Natural killer cell treated with Interleukin-12 subunit alpha and Interleukin-12 subunit beta and Interleukin-15 and Interleukin-18, amount 100 ng/mL, for 72 hours (primary cell): ENCODE data around the gene DHRS2. TPM values are rescaled to one million over a fixed set of nuclear protein-coding genes. Genes with fewer than 3 reads are reported as not detected.
A peak's percentile ranks its signal among the peaks of the same experiment; 100 is the strongest.

Experiments
- ATAC-seq, 2 donors: fragments of 150-1000 bp; cut with Tn5 transposase in 1 of 2; sonication (Bioruptor Pico), chemical (Tn5 transposase) in 1 of 2; 2 replicates each; pipeline ENCODE4 v1.10.0; 2021
- DNase-seq: peaks from one replicate; pipeline ENCODE4 v3.0.0; 2022; ENCODE audit warnings: low spot score
- H3K27ac Mint-ChIP-seq, 2 donors: 1 replicate in 1 of 2; 2 replicates in 1 of 2; pipeline ENCODE4 v1.8.0; 2022; ENCODE audit warnings: mixed read lengths in 2 of 2, mild to moderate bottlenecking in 1 of 2, moderate library complexity in 1 of 2
- H3K27me3 Mint-ChIP-seq, 2 donors: 1 replicate in 1 of 2; 2 replicates in 1 of 2; pipeline ENCODE4 v1.8.0; 2022; ENCODE audit warnings: mixed read lengths in 2 of 2
- H3K36me3 Mint-ChIP-seq: one replicate; pipeline ENCODE4 v1.8.0; 2022; ENCODE audit warnings: mixed read lengths
- H3K4me1 Mint-ChIP-seq, 2 donors: 1 replicate in 1 of 2; 2 replicates in 1 of 2; pipeline ENCODE4 v1.8.0; 2022; ENCODE audit warnings: low read depth in 2 of 2, mixed read lengths in 2 of 2, mild to moderate bottlenecking in 1 of 2
- H3K4me3 Mint-ChIP-seq: one replicate; pipeline ENCODE4 v1.8.0; 2022; ENCODE audit warnings: mixed read lengths
- H3K9me3 Mint-ChIP-seq: 2 replicates; pipeline ENCODE4 v1.8.0; 2022; ENCODE audit warnings: mixed read lengths
- total RNA-seq, 2 donors: library from RNA; stranded (reverse); gene quantifications; one replicate each; pipeline ENCODE4 v1.2.3, GENCODE V29; 2022

DHRS2 gene
- total RNA-seq, 2 donors from 2014 or later: 0.57 to 1.5 TPM

- Mint-ChIP-seq H3K4me1 (peaks cover 6 to 13% of the 10 kb centered on the region in 2 donors), H3K36me3 (no peaks in the 10 kb centered on the region), H3K27me3 (no peaks in the 10 kb centered on the region), H3K9me3 (no peaks in the 10 kb centered on the region), H3K4me3 (no peak overlapping the region), H3K27ac (no peak overlapping the region)
- DNase-seq: no peak
- no peak for ATAC-seq
Observed at GRCh38 chr14:23643533-23644194, 7.5 kb downstream of the DHRS2 start.

GRCh38 chr14:23644195-23644918 is 8.2 kb downstream of the DHRS2 start:
- Mint-ChIP-seq H3K27me3 (no peaks in the 10 kb centered on the region), H3K4me3 (no peak overlapping the region), H3K27ac (no peak overlapping the region), H3K36me3 (no peaks in the 10 kb centered on the region), H3K4me1 (peaks cover 11 to 13% of the 10 kb centered on the region in 2 donors), H3K9me3 (no peaks in the 10 kb centered on the region)
- no peak for DNase-seq
- ATAC-seq: no peak

- H3K4me3 Mint-ChIP-seq: no peak overlapping the region
- H3K4me1 Mint-ChIP-seq: peaks cover 11 to 13% of the 10 kb centered on the region in 2 donors
- no peaks in the 10 kb centered on the region for H3K9me3 Mint-ChIP-seq
- no peaks in the 10 kb centered on the region for H3K36me3 Mint-ChIP-seq
- DNase-seq (no peak), ATAC-seq (no peak)
- H3K27me3 Mint-ChIP-seq: no peaks in the 10 kb centered on the region
- no peak overlapping the region for H3K27ac Mint-ChIP-seq
Observed at GRCh38 chr14:23644919-23645336, 8.8 kb downstream of the DHRS2 start.

GRCh38 chr14:23645504-23645811 is 9.3 kb downstream of the DHRS2 start:
- H3K27me3 Mint-ChIP-seq: no peaks in the 10 kb centered on the region
- no peaks in the 10 kb centered on the region for H3K9me3 Mint-ChIP-seq
- peaks cover 11 to 13% of the 10 kb centered on the region in 2 donors for H3K4me1 Mint-ChIP-seq
- no peak overlapping the region for H3K27ac Mint-ChIP-seq
- no peak overlapping the region for H3K4me3 Mint-ChIP-seq
- ATAC-seq: no peak
- H3K36me3 Mint-ChIP-seq: no peaks in the 10 kb centered on the region
- no peak for DNase-seq

GRCh38 chr14:23645812-23646647 is 9.9 kb downstream of the DHRS2 start:
- H3K4me1 Mint-ChIP-seq: peaks cover 11 to 13% of the 10 kb centered on the region in 2 donors
- no peaks in the 10 kb centered on the region for H3K27me3 Mint-ChIP-seq
- H3K27ac Mint-ChIP-seq: no peak overlapping the region
- H3K4me3 Mint-ChIP-seq: no peak overlapping the region
- no peak for DNase-seq
- peak; percentile 7 to 64 for ATAC-seq
- H3K36me3 Mint-ChIP-seq: no peaks in the 10 kb centered on the region
- H3K9me3 Mint-ChIP-seq: no peaks in the 10 kb centered on the region

GRCh38 chr14:23646648-23647549 is 10.7 kb downstream of the DHRS2 start:
- H3K27me3 Mint-ChIP-seq: no peaks in the 10 kb centered on the region
- no peaks in the 10 kb centered on the region for H3K9me3 Mint-ChIP-seq
- peak overlapping the region in 1 of 2 donors; percentile 46 for H3K27ac Mint-ChIP-seq
- no peak for ATAC-seq
- no peak overlapping the region for H3K4me3 Mint-ChIP-seq
- no peak for DNase-seq
- peaks cover 11 to 13% of the 10 kb centered on the region in 2 donors for H3K4me1 Mint-ChIP-seq
- H3K36me3 Mint-ChIP-seq: no peaks in the 10 kb centered on the region

- Mint-ChIP-seq H3K27ac (no peak overlapping the region), H3K4me3 (no peak overlapping the region), H3K27me3 (no peaks in the 10 kb centered on the region), H3K36me3 (no peaks in the 10 kb centered on the region), H3K4me1 (peaks cover 11 to 13% of the 10 kb centered on the region in 2 donors), H3K9me3 (no peaks in the 10 kb centered on the region)
- DNase-seq: no peak
- ATAC-seq: no peak
Observed at GRCh38 chr14:23647619-23648018, 11.5 kb downstream of the DHRS2 start.

- ATAC-seq: no peak
Observed at GRCh38 chr14:23648764-23649460, 12.7 kb downstream of the DHRS2 start.

GRCh38 chr14:23650506-23650905 is 14.3 kb downstream of the DHRS2 start:
- peaks cover 13 to 21% of the 10 kb centered on the region in 2 donors for H3K4me1 Mint-ChIP-seq
- no peak for DNase-seq
- no peak for ATAC-seq
- H3K9me3 Mint-ChIP-seq: peaks cover 2% of the 10 kb centered on the region
- H3K4me3 Mint-ChIP-seq: no peak overlapping the region
- no peak overlapping the region for H3K27ac Mint-ChIP-seq
- no peaks in the 10 kb centered on the region for H3K27me3 Mint-ChIP-seq
- peaks cover 6% of the 10 kb centered on the region for H3K36me3 Mint-ChIP-seq

More at GRCh38 chr14:23648764-23649460, 12.7 kb downstream of the DHRS2 start:
- no peak for DNase-seq
- no peaks in the 10 kb centered on the region for H3K36me3 Mint-ChIP-seq
- no peak overlapping the region for H3K4me3 Mint-ChIP-seq
- H3K27ac Mint-ChIP-seq: no peak overlapping the region
- no peaks in the 10 kb centered on the region for H3K9me3 Mint-ChIP-seq
- peaks cover 11 to 13% of the 10 kb centered on the region in 2 donors for H3K4me1 Mint-ChIP-seq
- H3K27me3 Mint-ChIP-seq: no peaks in the 10 kb centered on the region

- Mint-ChIP-seq H3K9me3 (peaks cover 2% of the 10 kb centered on the region), H3K4me3 (no peak overlapping the region), H3K27me3 (no peaks in the 10 kb centered on the region), H3K4me1 (peaks cover 7 to 12% of the 10 kb centered on the region in 2 donors), H3K36me3 (peaks cover 6% of the 10 kb centered on the region), H3K27ac (no peak overlapping the region)
- DNase-seq (no peak), ATAC-seq (no peak)
Observed at GRCh38 chr14:23653051-23653450, 16.9 kb downstream of the DHRS2 start.

- H3K9me3 Mint-ChIP-seq: peaks cover 2% of the 10 kb centered on the region
- no peak overlapping the region for H3K4me3 Mint-ChIP-seq
- ATAC-seq (no peak), DNase-seq (no peak)
- H3K27me3 Mint-ChIP-seq: no peaks in the 10 kb centered on the region
- peak overlapping the region; percentile 4 to 38 for H3K27ac Mint-ChIP-seq
- peaks cover 5 to 11% of the 10 kb centered on the region in 2 donors for H3K4me1 Mint-ChIP-seq
- H3K36me3 Mint-ChIP-seq: peaks cover 6% of the 10 kb centered on the region
Observed at GRCh38 chr14:23654231-23654630, 18.1 kb downstream of the DHRS2 start.

GRCh38 chr14:23657959-23658470 is 21.9 kb downstream of the DHRS2 start:
- DNase-seq: no peak
- Mint-ChIP-seq H3K27me3 (no peaks in the 10 kb centered on the region), H3K36me3 (peaks cover 6% of the 10 kb centered on the region), H3K4me1 (peaks cover 34 to 38% of the 10 kb centered on the region in 2 donors), H3K27ac (no peak overlapping the region), H3K9me3 (peaks cover 2% of the 10 kb centered on the region), H3K4me3 (no peak overlapping the region)
- no peak for ATAC-seq
